Measurements from ENCODE around the gene RAD51B. TPM values are rescaled to one million over a fixed set of nuclear protein-coding genes. Genes with fewer than 3 reads are reported as not detected.
A peak's percentile ranks its signal among the peaks of the same experiment; 100 is the strongest.

RAD51B gene
- total and polyA plus RNA-seq, 9 donors, result 21.6 to 70.1 (median 35.1) TPM

DNA sequence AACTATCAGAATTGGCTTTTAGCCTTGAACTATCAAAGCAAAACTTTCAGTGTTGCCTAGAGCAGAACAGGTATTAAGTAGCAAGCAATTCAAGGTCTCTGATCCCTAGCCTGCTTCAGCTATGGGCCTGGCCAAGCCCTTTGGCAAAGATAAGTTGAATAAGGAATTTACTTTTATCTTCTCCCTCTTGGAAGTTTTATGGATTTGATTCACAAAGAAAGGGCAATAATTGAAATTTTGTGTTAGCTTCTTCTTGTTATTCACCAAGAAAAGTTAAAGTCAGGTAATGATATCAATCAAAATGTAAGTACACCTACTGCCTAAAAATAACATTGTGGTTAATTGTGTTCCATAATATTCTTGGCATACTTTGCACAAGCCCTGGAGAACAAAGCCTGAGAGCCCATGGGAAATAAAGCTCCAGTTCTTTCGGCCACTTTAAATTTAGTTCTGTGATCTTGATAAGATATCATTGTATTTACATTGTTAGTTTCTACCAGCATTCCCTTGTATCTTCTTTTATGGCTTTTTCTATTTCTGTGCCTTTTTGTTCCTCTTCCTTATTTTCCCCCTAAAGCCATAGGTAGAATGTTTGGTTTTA is 158.0 kb downstream of the RAD51B start:
- no peak for TF ChIP-seq CTCF (IDR thresholded peaks at IDR 0.05)
- TF ChIP-seq EP300 (IDR thresholded peaks at IDR 0.05), result no peak
- TF ChIP-seq POLR2A (IDR thresholded peaks at IDR 0.05), result no peak

GRCh38 chr14:67978749-67979148 is 159.2 kb downstream of the RAD51B start:
- no peak for DNase-seq
- peak overlapping the region in 1 of 2 donors; percentile 49 for H3K27ac ChIP-seq
- no peaks in the 10 kb centered on the region for H3K27me3 ChIP-seq
- H3K4me3 ChIP-seq, result no peak overlapping the region
- intact Hi-C loops (cut with DNase I), result no loop called here
- peaks cover 4% of the 10 kb centered on the region for H3K4me1 ChIP-seq (ENCODE audit: insufficient read depth)
- no peaks in the 10 kb centered on the region for H3K36me3 ChIP-seq
- H3K9me3 ChIP-seq, result no peaks in the 10 kb centered on the region
- TF ChIP-seq POLR2A (IDR thresholded peaks at IDR 0.05) (no peak), CTCF (IDR thresholded peaks at IDR 0.05) (no peak), EP300 (IDR thresholded peaks at IDR 0.05) (no peak)

More for the DNA sequence above, 158.0 kb downstream of the RAD51B start:
- WGBS, 3 donors, result 38 to 49% (median 47%) methylated on average over 1 of the region's 1 CpG
- Histone ChIP-seq H3K9me3 (no peaks in the 10 kb centered on the region), H3K4me3 (no peak overlapping the region), H3K27me3 (no peaks in the 10 kb centered on the region), H3K27ac (peak overlapping the region in 1 of 2 donors; percentile 49), H3K4me1 (ENCODE audit: insufficient read depth) (peaks cover 4% of the 10 kb centered on the region), H3K36me3 (no peaks in the 10 kb centered on the region)
- intact Hi-C loops (cut with DNase I), result no loop called here
- DNase-seq, result no peak

DNA sequence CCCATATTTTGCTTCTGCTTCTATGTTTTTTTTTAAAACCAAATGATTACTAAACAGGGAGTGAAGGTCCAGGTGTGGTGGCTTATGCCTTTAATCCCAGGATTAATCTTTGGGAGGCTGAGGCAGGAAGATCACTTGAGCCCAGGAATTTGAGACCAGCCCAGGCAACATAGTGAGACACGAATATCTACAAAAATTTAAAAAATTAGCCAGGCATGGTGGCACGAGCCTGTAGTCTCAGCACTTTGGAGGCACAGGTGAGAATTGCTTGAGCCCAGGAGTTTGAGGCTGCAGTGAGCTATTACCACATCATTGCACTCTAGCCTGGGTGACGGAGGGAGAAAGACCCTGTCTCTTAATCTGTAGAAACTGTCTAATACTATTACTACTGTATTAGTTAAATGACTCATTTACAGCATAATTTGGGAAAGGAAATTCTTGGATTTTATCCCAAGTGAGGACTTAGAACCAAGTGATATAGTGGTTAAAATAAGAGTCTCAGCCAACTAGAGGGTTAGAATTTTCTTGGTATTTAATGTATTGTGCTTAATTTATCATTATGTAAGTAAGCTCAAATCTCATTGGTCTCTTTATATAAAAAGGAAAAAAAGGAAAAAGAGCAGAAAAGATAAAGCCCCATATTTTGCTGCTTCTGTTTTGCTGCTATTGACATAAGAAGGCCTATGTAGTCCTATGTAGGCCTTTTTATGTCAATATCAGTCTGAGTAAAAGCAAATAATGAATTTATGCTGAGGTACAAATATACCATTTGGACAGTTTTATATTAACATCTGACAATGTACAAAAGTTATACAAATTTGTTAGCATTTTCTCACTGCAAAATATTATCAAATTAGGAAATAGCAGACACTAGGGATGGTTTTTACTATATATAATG is 163.4 kb downstream of the RAD51B start:
- H3K27ac ChIP-seq, result no peak overlapping the region
- no peak overlapping the region for H3K4me3 ChIP-seq
- DNase-seq, result no peak
- H3K27me3 ChIP-seq, result no peaks in the 10 kb centered on the region
- intact Hi-C loops (cut with DNase I), result no loop called here
- peaks cover 4% of the 10 kb centered on the region for H3K4me1 ChIP-seq (ENCODE audit: insufficient read depth)
- no peaks in the 10 kb centered on the region for H3K36me3 ChIP-seq
- WGBS, 3 donors, result 71 to 82% (median 79%) methylated on average over 3 of the region's 3 CpGs
- TF ChIP-seq CTCF (IDR thresholded peaks at IDR 0.05) (no peak), EP300 (IDR thresholded peaks at IDR 0.05) (no peak), POLR2A (IDR thresholded peaks at IDR 0.05) (no peak)
- no peaks in the 10 kb centered on the region for H3K9me3 ChIP-seq

GRCh38 chr14:67984274-67984673 is 164.7 kb downstream of the RAD51B start:
- H3K4me3 ChIP-seq, result no peak overlapping the region
- no peaks in the 10 kb centered on the region for H3K27me3 ChIP-seq
- TF ChIP-seq EP300 (IDR thresholded peaks at IDR 0.05) (no peak), CTCF (IDR thresholded peaks at IDR 0.05) (no peak), POLR2A (IDR thresholded peaks at IDR 0.05) (no peak)
- no peaks in the 10 kb centered on the region for H3K36me3 ChIP-seq
- DNase-seq, result no peak
- H3K4me1 ChIP-seq (ENCODE audit: insufficient read depth), result peaks cover 2% of the 10 kb centered on the region
- no peak overlapping the region for H3K27ac ChIP-seq
- intact Hi-C loops (cut with DNase I), result no loop called here
- no peaks in the 10 kb centered on the region for H3K9me3 ChIP-seq

Data from ovary (tissue), 9 donors.